Endothelial cell of umbilical vein (primary cell): ENCODE measurements around the gene SPIRE1. TPM values are rescaled to one million over a fixed set of nuclear protein-coding genes. Genes with fewer than 3 reads are reported as not detected.

Experiments
- BruUV-seq: library from RNA; stranded (reverse); fragments of 400-500 nt; replicated peaks from 2 replicates; lab custom pipeline; 2021; lab: Mats Ljungman, UMichigan
- CTCF ChIA-PET: fragments of 300-600, 350-600 bp; sonication (Branson Sonifier 250); formaldehyde crosslinking; loops from one replicate; lab custom pipeline; 2021; ENCODE audit warnings: antibody characterized with exemption, inconsistent platforms; lab: Charles Lee
- POLR2A ChIA-PET: fragments of 300-600, 350-600 bp; sonication (Branson Sonifier 250); formaldehyde crosslinking; loops from one replicate; lab custom pipeline; 2021; ENCODE audit warnings: antibody characterized with exemption, inconsistent platforms; lab: Charles Lee
- DNase-seq: peaks from one replicate; pipeline ENCODE4 v3.0.0-alpha.2; 2011; ENCODE audit warnings: low read depth, low spot score
- FAIRE-seq: peaks from 2 replicates; lab custom pipeline; 2011; peaks lifted over from hg19 to GRCh38; lab: Jason Lieb, UNC
- H2AFZ ChIP-seq: 2 replicates; pipeline ENCODE4 v1.6.0; 2012; ENCODE audit warnings: low read depth, low read length, control low read depth, inconsistent platforms
- H3K27ac ChIP-seq: 2 replicates; pipeline ENCODE4 v1.5.1; 2011; ENCODE audit warnings: low read depth, mild to moderate bottlenecking, control low read depth, low read length, moderate library complexity; ENCODE audit not compliant: insufficient read depth
- H3K27me3 ChIP-seq, 2 experiments: 2 replicates each; pipeline versions ENCODE4 v1.6.0 to v1.6.1; 2011; ENCODE audit warnings: low read length in 2 of 2, mixed read lengths in 1 of 2; ENCODE audit not compliant: control insufficient read depth in 2 of 2, insufficient read depth in 2 of 2
- H3K36me3 ChIP-seq, 2 experiments: 2 replicates in 1 of 2; 3 replicates in 1 of 2; pipeline ENCODE4 v1.5.1; 2011; ENCODE audit warnings: low read length in 2 of 2, mild to moderate bottlenecking in 1 of 2, moderate library complexity in 1 of 2; ENCODE audit not compliant: control insufficient read depth in 2 of 2, insufficient read depth in 2 of 2; ENCODE audit errors: extremely low read depth in 1 of 2
- H3K4me1 ChIP-seq: 3 replicates; pipeline ENCODE4 v1.5.1; 2011; ENCODE audit warnings: mild to moderate bottlenecking, low read length; ENCODE audit not compliant: control insufficient read depth, insufficient read depth; ENCODE audit errors: extremely low read depth
- H3K4me2 ChIP-seq: 2 replicates; pipeline ENCODE4 v1.6.1; 2011; ENCODE audit warnings: low read length, control low read depth, mixed read lengths; ENCODE audit not compliant: insufficient read depth
- H3K4me3 ChIP-seq, 3 experiments: fragments of 200-600 bp in 1 of 3; sonication (generic), shearing (Covaris generic) in 1 of 3; replicated peaks in 1 of 3; 2 replicates each; pipeline ENCODE4 v1.5.1; 2011 to 2016; ENCODE audit warnings: control low read depth in 3 of 3, low read length in 3 of 3, mild to moderate bottlenecking in 2 of 3, inconsistent platforms in 1 of 3, low read depth in 1 of 3, moderate library complexity in 1 of 3; ENCODE audit not compliant: insufficient read depth in 1 of 3
- H3K79me2 ChIP-seq: 2 replicates; pipeline ENCODE4 v1.6.0; 2012; ENCODE audit warnings: low read length, inconsistent platforms; ENCODE audit not compliant: control insufficient read depth, insufficient read depth
- H3K9ac ChIP-seq: replicated peaks from 2 replicates; pipeline ENCODE3; 2011; ENCODE audit warnings: low read length, control low read depth; ENCODE audit not compliant: insufficient read depth; ENCODE audit errors: extremely low read depth
- H3K9me1 ChIP-seq: replicated peaks from 3 replicates; pipeline ENCODE4 v1.6.0; 2011; ENCODE audit warnings: mild to moderate bottlenecking, low read length; ENCODE audit not compliant: control insufficient read depth, insufficient read depth; ENCODE audit errors: extremely low read depth
- H3K9me3 ChIP-seq: replicated peaks from 2 replicates; pipeline ENCODE4 v1.5.1; 2012; ENCODE audit warnings: low read length, inconsistent platforms; ENCODE audit not compliant: control insufficient read depth, insufficient read depth
- H4K20me1 ChIP-seq: replicated peaks from 2 replicates; pipeline ENCODE3; 2011; ENCODE audit warnings: mild to moderate bottlenecking, low read length; ENCODE audit not compliant: control insufficient read depth, insufficient read depth; ENCODE audit errors: extremely low read depth
- CTCF ChIP-seq, 2 donors: IDR thresholded peaks; 1 replicate in 1 of 2; 2 replicates in 1 of 2; pipeline ENCODE4 v1.5.1; 2011; ENCODE audit warnings: low read length in 2 of 2, mild to moderate bottlenecking in 2 of 2, moderate library complexity in 2 of 2, control low read depth in 1 of 2, inconsistent platforms in 1 of 2, low read depth in 1 of 2; ENCODE audit not compliant: insufficient read depth in 1 of 2; ENCODE audit errors: extremely low read depth in 1 of 2
- EZH2 ChIP-seq: IDR thresholded peaks from 2 replicates; pipeline ENCODE4 v1.6.1; 2012; ENCODE audit warnings: borderline replicate concordance, low read depth, mild to moderate bottlenecking, moderate library complexity, low read length, inconsistent platforms; ENCODE audit not compliant: severe bottlenecking
- FOS ChIP-seq: IDR thresholded peaks from 2 replicates; pipeline ENCODE4 v1.6.1; 2011; ENCODE audit warnings: mild to moderate bottlenecking, low read length, moderate library complexity, borderline replicate concordance; ENCODE audit not compliant: insufficient read depth
- GATA2 ChIP-seq: IDR thresholded peaks from 2 replicates; pipeline ENCODE4 v1.7.0; 2011; ENCODE audit warnings: low read depth, mild to moderate bottlenecking, moderate library complexity, mixed read lengths, low read length; ENCODE audit not compliant: insufficient read length, insufficient read depth
- JUN ChIP-seq: IDR thresholded peaks from 2 replicates; pipeline ENCODE4 v1.6.1; 2011; ENCODE audit warnings: borderline replicate concordance, low read depth; ENCODE audit not compliant: insufficient read length, insufficient read depth
- MAX ChIP-seq: IDR thresholded peaks from 2 replicates; pipeline ENCODE4 v1.6.1; 2011; ENCODE audit not compliant: insufficient read depth, insufficient read length
- MYC ChIP-seq: IDR thresholded peaks from one replicate; pipeline ENCODE4 v1.6.1; 2011; ENCODE audit warnings: mild to moderate bottlenecking, low read depth, low read length
- POLR2A ChIP-seq: IDR thresholded peaks from 2 replicates; pipeline ENCODE4 v1.6.1; 2012; ENCODE audit warnings: low read depth, mild to moderate bottlenecking, control low read depth, low read length
- POLR2AphosphoS5 ChIP-seq: IDR thresholded peaks from 2 replicates; pipeline ENCODE4 v1.6.1; 2012; ENCODE audit warnings: low read depth, mild to moderate bottlenecking, control low read depth, low read length, moderate library complexity; ENCODE audit not compliant: insufficient read depth
- dilution Hi-C: fragments of 300-500 bp; cut with MboI; formaldehyde crosslinking; loops from one replicate; pipeline ENCODE4 v1.15.0; 2019; ENCODE audit warnings: low sequenced_read_pairs; ENCODE audit not compliant: extremely low pct_ligation_motif_present
- intact Hi-C: fragments of 100-400 bp; cut with micrococcal nuclease; formaldehyde crosslinking; loops from one replicate; pipeline ENCODE4 v1.10.0; 2022
- polyA plus RNA-seq, 4 experiments: library from polyadenylated mRNA; depleted of rRNA in 3 of 4; stranded (reverse) in 3 of 4; unstranded in 1 of 4; fragments of >200 nt; gene quantifications; 2 replicates each; pipeline versions ENCODE4 v1.2.1 to v1.2.3, GENCODE V29; 2011 to 2012; ENCODE audit warnings: missing spikeins in 1 of 4
- total RNA-seq: library from RNA; stranded (reverse); gene quantifications from 2 replicates; pipeline ENCODE4 v1.2.3, GENCODE V29; 2021

SPIRE1 gene
- total and polyA plus RNA-seq, 2 donors (not counting 3 experiments of a cell fraction or from before 2014, with no cell fraction given): 13.1 to 44.0 TPM

DNA sequence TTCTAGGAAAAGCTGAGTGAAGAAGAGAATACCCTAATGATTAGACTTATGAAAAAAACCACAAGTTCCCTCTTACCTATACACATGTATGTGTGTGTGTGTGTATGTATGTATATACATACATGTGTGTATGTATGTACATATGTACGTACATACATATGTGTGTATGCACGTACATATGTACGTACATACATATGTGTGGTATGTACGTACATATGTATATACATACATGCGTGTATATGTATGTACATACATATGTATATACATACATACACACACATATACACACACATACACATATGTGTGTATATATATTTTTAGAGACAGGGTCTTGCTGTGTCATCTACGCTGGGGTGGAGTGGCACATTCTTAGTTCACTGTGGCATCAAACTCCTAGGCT lies 196.6 kb downstream of the SPIRE1 start:
- dilution Hi-C loops: no loop called here
- Histone ChIP-seq H3K9ac (no peak overlapping the region), H3K4me1 (peaks cover 46% of the 10 kb centered on the region), H3K27ac (peak overlapping the region; percentile 21), H4K20me1 (no peaks in the 10 kb centered on the region), H3K4me3 (no peak overlapping the region), H2AFZ (no peak overlapping the region), H3K9me1 (no peaks in the 10 kb centered on the region), H3K9me3 (no peaks in the 10 kb centered on the region), H3K27me3 (no peaks in the 10 kb centered on the region), H3K36me3 (peaks cover 3 to 13% of the 10 kb centered on the region in 2 experiments), H3K4me2 (peak overlapping the region; percentile 41), H3K79me2 (peaks cover 1% of the 10 kb centered on the region)
- no TSS peak for BruUV-seq
- FAIRE-seq: no peak
- intact Hi-C loops: loop anchor here (10.0 kb wide), 1 partner anchor 193 kb away; the partner anchor contains the start of gene SPIRE1
- no peak for DNase-seq
- TF ChIP-seq JUN: no peak
- TF ChIP-seq GATA2: no peak
- TF ChIP-seq MAX: no peak
- no peak for TF ChIP-seq POLR2A
- no peak for TF ChIP-seq CTCF (IDR thresholded peaks at IDR 0.05; ENCODE audit: extremely low read depth in 1 of 2, insufficient read depth in 1 of 2, low read depth in 1 of 2, low read length in 2 of 2)
- no peak for TF ChIP-seq POLR2AphosphoS5
- TF ChIP-seq FOS: no peak
- TF ChIP-seq MYC: no peak
- TF ChIP-seq EZH2: no peak
- CTCF ChIA-PET: interaction anchor here (1.0 to 1.9 kb wide), 6 partner anchors 10 to 196 kb away, joined by 3 to 5 read pairs (median 4); no protein-coding TSS in a partner anchor
- POLR2A ChIA-PET: no interaction called here
